ENCODE data around the gene LRP10.
A peak's percentile ranks its signal among the peaks of the same experiment; 100 is the strongest.

Gene LRP10

GRCh38 chr14:22929104-22929960 lies 57.8 kb downstream of the LRP10 start, which contains the start of gene PRMT5:
Gene PRMT5, minus strand, starts transcription at chr14:22929376. Its CDS starts 15 bp downstream, at chr14:22929361.
- peak; percentile 96 for DNase-seq
- Mint-ChIP-seq H3K9me3 (no peaks in the 10 kb centered on the region), H3K4me3 (no peak within 1 kb of the TSS), H3K4me1 (peaks cover 10% of the 10 kb centered on the region), H3K27me3 (ENCODE audit: low read depth, poor library complexity) (no peaks in the 10 kb centered on the region), H3K27ac (no peak within 1 kb of the TSS), H3K36me3 (ENCODE audit: low read depth) (peaks cover 37% of the 10 kb centered on the region)
- TF ChIP-seq, protein P1, sequence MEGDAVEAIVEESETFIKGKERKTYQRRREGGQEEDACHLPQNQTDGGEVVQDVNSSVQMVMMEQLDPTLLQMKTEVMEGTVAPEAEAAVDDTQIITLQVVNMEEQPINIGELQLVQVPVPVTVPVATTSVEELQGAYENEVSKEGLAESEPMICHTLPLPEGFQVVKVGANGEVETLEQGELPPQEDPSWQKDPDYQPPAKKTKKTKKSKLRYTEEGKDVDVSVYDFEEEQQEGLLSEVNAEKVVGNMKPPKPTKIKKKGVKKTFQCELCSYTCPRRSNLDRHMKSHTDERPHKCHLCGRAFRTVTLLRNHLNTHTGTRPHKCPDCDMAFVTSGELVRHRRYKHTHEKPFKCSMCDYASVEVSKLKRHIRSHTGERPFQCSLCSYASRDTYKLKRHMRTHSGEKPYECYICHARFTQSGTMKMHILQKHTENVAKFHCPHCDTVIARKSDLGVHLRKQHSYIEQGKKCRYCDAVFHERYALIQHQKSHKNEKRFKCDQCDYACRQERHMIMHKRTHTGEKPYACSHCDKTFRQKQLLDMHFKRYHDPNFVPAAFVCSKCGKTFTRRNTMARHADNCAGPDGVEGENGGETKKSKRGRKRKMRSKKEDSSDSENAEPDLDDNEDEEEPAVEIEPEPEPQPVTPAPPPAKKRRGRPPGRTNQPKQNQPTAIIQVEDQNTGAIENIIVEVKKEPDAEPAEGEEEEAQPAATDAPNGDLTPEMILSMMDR (IDR thresholded peaks at IDR 0.05) = no peak

DNA sequence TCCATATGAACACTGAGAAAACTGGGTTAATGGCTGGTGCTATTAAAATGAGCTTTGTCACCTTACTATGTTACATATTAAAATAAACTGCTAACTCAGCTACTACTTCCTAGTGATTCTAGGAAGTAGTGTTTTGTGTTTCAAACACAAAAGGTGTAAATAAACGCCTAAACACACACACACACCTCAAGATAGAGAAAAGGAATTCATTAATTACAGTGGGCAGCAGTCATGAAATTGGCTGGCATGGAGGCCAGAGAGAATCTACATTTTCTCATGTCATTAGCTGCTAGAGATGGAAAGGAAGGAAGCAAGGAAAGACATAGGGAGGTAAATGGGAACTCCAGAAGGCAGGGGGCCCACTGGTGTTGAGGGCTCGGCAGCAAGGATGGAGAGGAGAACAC lies 58.4 kb downstream of the LRP10 start:
- Mint-ChIP-seq H3K36me3 (ENCODE audit: low read depth) (peaks cover 30% of the 10 kb centered on the region), H3K4me3 (no peak overlapping the region), H3K27ac (no peak overlapping the region), H3K9me3 (no peaks in the 10 kb centered on the region), H3K27me3 (ENCODE audit: low read depth, poor library complexity) (no peaks in the 10 kb centered on the region), H3K4me1 (peaks cover 10% of the 10 kb centered on the region)
- TF ChIP-seq, protein P1 (IDR thresholded peaks at IDR 0.05) = no peak
- DNase-seq = no peak
